HUDEP-2 (cell line): ENCODE data around the gene MIF.
"Not testable (repeated sequence)": the region's sequence is repeated elsewhere in the genome, so short reads cannot be mapped to it uniquely, and the experiment has no call there.

Experiments used
- DNase-seq, 76 experiments: peaks; one replicate each; lab custom pipeline; 2025; ENCODE audit not compliant: unreplicated experiment in 76 of 76; lab: John Stamatoyannopoulos, UW

Gene MIF

DNA sequence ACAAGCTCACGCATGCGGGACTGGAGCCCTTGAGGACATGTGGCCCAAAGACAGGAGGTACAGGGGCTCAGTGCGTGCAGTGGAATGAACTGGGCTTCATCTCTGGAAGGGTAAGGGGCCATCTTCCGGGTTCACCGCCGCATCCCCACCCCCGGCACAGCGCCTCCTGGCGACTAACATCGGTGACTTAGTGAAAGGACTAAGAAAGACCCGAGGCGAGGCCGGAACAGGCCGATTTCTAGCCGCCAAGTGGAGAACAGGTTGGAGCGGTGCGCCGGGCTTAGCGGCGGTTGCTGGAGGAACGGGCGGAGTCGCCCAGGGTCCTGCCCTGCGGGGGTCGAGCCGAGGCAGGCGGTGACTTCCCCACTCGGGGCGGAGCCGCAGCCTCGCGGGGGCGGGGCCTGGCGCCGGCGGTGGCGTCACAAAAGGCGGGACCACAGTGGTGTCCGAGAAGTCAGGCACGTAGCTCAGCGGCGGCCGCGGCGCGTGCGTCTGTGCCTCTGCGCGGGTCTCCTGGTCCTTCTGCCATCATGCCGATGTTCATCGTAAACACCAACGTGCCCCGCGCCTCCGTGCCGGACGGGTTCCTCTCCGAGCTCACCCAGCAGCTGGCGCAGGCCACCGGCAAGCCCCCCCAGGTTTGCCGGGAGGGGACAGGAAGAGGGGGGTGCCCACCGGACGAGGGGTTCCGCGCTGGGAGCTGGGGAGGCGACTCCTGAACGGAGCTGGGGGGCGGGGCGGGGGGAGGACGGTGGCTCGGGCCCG, at the start of gene MIF:
TSS of gene MIF (plus strand) at position 439 of the 765 bp plus-strand sequence. CDS start at position 531, 92 bp downstream.
- peak in 75 of 76 experiments; percentile 52 to 98 (median 93) for DNase-seq

DNA sequence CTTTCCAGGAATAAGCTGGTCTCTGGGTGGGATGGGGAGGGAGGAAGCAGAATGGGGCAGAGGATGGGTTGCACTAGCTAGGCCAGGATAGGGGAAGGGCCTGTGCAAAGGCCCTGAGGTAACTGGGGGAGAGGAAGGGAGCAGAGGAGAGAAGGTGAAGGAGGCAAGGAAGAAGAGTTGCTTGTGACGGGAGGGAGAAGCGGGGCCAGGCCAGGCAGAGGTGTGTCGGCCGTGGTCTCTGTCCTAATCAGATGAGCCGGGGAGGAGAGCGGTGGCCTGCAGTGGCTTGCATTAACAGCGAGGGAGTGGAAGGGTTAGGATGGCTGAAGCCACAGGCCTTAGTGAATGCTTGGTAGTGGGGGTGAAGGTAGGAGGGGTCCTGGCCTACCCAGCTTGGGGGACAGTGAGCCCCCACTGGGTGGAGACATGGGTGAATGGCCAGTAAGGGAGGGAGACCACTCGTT, 49.4 kb upstream of the MIF start:
- no peak for DNase-seq

DNA sequence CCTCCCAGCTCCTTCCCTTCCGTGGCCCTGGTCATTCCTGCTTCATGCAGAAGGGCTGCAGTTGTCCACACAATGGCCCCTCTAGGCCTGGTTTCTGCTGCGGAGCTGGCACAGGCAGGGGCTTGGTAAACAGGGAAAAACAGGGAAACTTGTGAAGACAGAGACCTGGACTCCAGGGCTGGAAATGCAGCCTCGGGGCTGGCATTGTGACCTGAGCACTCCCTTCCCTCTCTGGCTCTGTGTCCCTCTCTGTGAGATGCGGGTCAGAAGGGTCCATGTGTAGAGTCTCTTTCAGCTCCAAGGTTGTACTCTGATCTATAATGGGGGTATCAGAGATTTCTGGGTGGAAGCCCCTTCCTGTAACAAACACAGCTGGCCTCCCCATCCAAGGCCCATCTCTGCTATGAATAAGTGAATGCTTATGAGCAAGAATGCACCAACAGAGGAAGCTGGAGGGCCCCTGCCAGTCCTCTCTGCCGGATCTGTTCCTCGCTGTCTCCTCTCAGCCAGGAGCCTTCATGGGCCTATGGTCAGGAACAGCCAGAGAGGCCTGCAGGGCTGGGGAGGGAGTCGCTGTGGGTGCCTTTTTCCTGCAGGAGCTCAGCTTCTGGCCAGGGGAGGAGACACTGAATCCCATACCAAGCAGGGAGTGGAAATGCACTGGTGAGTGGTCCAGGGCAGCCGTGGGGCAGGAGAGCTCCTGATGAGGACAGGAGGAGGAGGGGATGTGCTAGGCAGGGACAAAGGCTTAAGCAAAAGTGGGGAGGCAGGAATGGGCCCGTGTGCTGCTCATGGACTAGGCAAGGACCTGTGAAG, 48.7 kb upstream of the MIF start:
- DNase-seq: no peak

DNA sequence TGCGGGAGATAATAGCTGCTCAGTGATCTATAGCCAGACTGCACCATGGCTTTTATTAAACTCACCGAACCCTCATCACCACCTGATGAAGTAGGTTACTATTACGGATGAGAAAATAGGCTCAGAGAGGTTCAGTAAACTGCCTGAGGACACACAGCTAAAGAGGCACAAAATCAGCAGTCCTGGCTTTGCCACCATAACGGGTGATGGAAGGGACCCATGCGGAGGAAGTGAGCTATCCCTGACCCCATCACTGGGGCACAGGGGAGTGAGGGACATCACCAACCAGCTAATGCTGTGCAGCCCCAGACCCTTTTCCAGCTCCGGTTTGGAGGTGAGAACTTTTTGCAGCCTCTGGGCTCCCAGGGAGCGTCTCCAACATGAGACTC, 48.1 kb upstream of the MIF start:
- DNase-seq: no peak

DNA sequence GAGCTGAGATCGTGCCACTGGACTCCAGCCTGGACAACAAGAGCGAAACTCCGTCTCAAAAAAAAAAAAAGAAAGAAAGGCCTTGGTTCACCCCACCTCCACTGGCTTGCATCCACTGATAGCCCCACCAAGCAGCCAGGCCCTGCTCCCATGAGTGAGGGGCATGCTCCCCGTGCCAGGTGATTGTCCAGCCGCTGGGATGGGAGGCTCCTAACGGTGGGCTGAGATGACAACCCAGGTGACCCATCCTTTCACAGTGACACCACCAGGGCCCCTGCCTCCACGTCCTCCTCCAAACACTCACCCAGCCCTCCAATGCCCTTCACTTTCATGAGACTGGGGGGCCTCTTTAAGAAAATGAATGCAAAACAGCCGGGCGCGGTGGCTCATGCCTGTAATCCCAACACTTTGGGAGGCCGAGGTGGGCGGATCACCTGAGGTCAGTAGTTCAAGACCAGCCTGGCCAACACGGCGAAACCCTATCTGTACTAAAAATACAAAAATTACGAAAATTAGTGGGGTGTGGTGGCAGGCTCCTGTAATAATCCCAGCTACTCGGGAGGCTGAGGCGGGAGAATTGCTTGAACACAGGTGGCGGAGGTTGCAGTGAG, 46.8 kb upstream of the MIF start:
- no peak for DNase-seq

- DNase-seq: no peak
Observed at GRCh38 chr22:23847991-23848864, 46.0 kb upstream of the MIF start.

DNA sequence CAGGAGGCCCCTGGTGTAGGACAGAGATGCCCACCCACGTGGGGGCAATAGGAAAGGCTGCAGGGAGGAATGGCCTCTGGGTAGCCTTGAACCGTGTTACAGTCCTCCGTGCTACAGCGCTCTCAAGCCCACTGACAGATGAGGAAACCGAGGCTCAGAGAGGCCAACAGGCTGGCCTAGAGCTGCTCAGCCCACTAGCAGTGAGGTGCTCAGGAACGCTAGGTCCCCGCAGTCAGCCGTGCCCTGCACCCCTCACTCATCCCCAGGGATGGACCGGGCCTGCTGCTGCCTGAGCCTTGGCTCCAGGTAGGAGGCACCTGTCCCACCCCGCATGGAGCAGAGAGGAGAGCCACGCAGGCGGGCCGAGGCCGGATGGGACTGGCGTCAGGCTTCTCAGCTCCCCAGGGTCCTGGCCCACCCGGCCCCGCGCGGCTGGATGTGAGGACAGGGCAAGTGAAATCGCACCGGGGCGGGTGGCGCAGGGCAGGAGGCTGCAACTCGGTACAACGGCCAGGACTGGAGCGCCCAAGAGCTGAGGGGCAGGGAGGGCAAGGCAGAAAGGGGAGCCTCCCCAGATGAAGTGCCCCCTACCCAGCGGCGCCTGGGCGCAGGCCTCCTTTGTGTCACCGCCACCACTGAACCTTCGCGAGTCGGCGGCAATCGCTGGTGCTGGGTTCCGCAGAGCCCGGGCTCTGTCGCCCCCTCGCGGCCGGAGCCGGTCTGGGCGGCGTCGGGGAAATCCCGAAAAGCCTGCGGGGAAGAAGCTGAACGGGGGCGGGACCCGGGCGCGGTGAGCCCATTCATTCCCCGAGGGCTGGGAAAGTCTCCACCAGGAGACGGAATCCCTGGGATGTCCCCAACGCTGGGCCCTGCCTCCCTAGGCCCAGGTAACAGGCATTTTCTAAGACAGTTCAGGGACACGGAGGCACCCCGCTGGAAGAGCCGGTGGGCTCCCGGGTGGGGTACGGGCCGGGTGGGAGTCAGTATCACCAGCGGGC, 44.9 kb upstream of the MIF start:
- peak in 64 of 76 experiments; percentile 7 to 82 (median 55) for DNase-seq

GRCh38 chr22:23850136-23850611, 44.0 kb upstream of the MIF start:
- DNase-seq: no peak

- DNase-seq: peak in 20 of 76 experiments; percentile 7 to 74 (median 33)
Observed at GRCh38 chr22:23856721-23857605, 37.2 kb upstream of the MIF start.

DNA sequence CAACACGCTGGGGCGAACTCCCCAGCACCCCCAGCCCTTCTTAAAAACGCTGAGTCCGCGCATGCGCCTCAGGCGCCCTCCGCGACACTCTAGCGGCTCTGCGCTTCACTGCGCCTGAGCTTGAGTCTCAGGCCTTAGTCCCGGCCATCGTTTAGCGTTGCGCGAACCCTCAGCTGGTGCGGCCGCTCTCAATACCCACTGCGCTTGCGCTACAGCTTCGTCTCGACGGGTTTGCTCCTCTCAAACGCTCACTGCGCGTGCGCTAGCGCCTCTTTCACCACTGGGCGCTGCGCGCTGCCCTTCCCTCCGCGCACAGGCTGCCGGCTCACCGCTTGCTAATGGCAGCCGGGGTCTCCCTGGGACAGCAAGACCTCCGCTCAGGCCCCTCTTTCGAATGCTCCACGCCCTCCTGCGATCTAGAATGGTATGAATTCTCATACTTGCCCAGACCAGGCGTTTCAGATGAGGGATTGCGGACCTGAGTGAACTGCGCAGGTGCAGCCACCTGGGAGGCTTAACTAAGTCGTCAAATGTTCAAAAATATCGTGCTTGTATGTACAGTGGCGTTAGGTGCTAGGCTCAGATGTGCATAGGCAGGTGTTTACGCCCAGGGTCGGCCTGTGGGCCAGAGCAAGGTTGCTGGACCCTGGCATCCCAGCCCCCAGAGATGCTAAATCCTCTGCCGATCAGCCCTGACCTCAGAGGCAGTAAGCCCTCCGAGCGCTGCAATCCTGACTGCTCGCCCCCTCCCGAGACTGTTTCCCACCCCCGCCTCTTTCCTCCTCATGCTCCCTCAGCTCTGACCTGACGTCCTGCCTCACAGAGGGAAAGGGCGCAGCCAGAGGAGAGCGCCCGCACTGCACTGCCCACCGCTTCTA, 36.3 kb upstream of the MIF start, which contains the start of gene SLC2A11:
TSS of gene SLC2A11 (plus strand) at position 270 of the 878 bp plus-strand sequence. CDS start at position 395, 125 bp downstream.
- DNase-seq: peak; percentile 37 to 96 (median 90)

- no peak for DNase-seq
Observed at GRCh38 chr22:23858484-23858815, 35.7 kb upstream of the MIF start.

DNA sequence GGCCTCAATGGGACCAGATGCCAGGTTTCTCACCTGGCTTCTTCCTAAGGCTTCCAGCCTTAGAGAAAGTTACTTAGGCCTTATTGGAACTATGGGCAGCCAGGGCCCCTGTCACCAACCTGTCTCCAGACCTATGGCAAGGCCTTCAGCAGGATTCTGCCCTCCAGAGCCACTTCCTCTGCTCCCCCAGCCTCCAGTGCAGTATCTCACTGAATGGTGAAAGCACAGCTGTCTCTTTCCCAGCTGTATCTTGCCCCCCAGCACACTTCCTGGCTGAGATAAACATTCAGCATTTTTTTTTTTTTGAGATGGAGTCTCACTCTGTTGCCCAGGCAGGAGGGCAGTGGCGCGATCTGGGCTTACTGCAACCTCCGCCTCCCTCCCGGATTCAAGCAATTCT, 35.0 kb upstream of the MIF start:
- no peak for DNase-seq

DNA sequence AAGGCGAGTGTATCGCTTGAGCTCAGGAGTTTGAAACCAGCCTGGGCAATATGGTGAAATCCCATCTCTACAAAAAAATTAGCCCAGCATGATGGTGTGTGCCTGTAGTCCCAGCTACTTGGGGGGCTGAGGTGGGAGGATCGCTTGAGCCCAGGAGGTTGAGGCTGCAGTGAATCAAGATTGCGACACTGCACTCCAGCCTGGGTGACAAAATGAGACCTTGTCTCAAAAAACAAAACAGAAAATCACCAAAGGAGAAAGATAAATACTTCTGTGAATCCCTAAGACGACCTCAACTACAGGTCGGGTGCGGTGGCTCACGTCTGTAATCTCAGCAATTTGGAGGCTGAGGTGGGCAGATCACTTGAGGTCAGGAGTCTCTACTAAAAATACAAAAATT, 34.0 kb upstream of the MIF start:
- not testable (repeated sequence) for DNase-seq

- DNase-seq: peak in 46 of 76 experiments; percentile 1 to 57 (median 21)
Observed at GRCh38 chr22:23862103-23862502, 32.1 kb upstream of the MIF start.

DNA sequence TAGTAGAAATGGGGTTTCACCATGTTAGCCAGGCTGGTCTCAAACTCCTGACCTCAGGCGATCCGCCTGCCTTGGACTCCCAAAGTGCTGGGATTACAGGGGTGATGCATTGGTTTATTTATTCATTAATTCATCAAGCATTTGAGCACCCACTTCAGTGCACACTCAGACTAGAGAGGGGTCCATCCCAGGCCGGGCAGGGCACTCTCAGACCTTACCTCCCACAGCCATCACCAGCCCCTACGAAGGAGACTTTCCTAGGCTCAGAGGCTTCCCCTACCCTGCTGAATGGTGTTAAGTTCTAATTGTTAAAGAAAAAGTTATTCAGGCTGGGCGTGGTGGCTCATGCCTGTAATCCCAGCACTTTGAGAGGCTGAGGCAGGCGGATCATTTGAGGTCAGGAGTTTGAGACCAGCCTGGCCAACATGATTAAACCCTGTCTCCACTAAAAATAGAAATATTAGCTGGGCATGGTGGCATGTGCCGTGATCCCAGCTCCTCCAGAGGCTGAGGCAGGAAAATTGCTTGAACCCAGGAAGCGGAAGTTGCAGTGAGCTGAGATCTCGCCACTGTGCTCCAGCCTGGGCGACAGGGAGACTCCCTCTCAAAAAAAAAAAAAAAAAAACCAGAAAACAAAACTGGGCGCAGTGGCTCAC, 29.6 kb upstream of the MIF start:
- not testable (repeated sequence) for DNase-seq

DNA sequence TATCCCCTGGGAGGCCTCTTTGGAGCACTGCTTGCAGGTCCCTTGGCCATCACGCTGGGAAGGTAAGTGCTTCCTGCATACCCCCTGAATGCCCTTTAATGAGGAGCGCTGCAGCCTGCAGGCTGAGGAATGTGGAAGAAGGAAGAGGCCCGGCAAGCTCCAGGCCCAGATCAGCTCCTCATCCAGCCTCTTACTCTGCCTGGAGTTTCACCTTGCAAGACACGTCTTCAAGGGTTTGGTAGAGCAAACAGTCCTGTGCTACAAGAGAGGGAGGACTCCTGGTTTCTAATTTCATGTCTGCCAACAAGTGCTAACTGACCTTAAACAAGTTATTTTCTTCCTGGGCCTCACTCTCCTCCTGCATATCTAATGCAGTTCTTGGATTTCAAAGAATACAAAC, 25.6 kb upstream of the MIF start:
- DNase-seq: no peak
